Esophagus (tissue), 2 donors: Measurements from ENCODE around the gene NUPR1. TPM values are rescaled to one million over a fixed set of nuclear protein-coding genes. Genes with fewer than 3 reads are reported as not detected.
"Not testable (repeated sequence)": the region's sequence is repeated elsewhere in the genome, so short reads cannot be mapped to it uniquely, and the experiment has no call there.

ENCODE experiments used
- H3K27ac ChIP-seq, 2 donors: one replicate each; pipeline ENCODE4 v1.5.1; 2013; ENCODE audit warnings: low read depth in 2 of 2, mild to moderate bottlenecking in 2 of 2, inconsistent platforms in 1 of 2, low read length in 1 of 2, moderate library complexity in 1 of 2
- H3K27me3 ChIP-seq, 2 donors: one replicate each; pipeline ENCODE4 v1.6.1; 2013; ENCODE audit warnings: low read length in 2 of 2, control low read depth in 1 of 2, mild to moderate bottlenecking in 1 of 2; ENCODE audit not compliant: insufficient read depth in 2 of 2, control insufficient read depth in 1 of 2
- H3K36me3 ChIP-seq, 2 donors: one replicate each; pipeline ENCODE4 v1.6.1; 2013; ENCODE audit warnings: low read length in 1 of 2; ENCODE audit not compliant: control insufficient read depth in 2 of 2, insufficient read depth in 2 of 2
- H3K4me1 ChIP-seq, 2 donors: one replicate each; pipeline ENCODE4 v1.6.1; 2013; ENCODE audit warnings: low read length in 1 of 2; ENCODE audit not compliant: control insufficient read depth in 2 of 2, insufficient read depth in 2 of 2
- H3K4me3 ChIP-seq, 2 donors: one replicate each; pipeline ENCODE4 v1.5.1; 2013; ENCODE audit warnings: low read length in 2 of 2, mild to moderate bottlenecking in 2 of 2, low read depth in 1 of 2, moderate library complexity in 1 of 2
- H3K9me3 ChIP-seq, 2 donors: one replicate each; pipeline ENCODE4 v1.6.1; 2013; ENCODE audit warnings: mild to moderate bottlenecking in 2 of 2, low read depth in 1 of 2, low read length in 1 of 2, moderate library complexity in 1 of 2; ENCODE audit not compliant: control insufficient read depth in 2 of 2, insufficient read depth in 1 of 2
- WGBS, 2 donors: extraction: QIAGEN DNeasy Blood & Tissue Kit; methylation state at CpG; one replicate each; pipeline ENCODE4 v1.1.7; 2013; 5-methylcytosine and 5-hydroxymethylcytosine counted together
- polyA plus RNA-seq, 2 donors: library from polyadenylated mRNA; stranded (reverse); fragments of 200-250 nt; gene quantifications; one replicate each; pipeline ENCODE4 v1.2.3, GENCODE V29; 2013
- donor health status: healthy with polysubstance abuse.
- donor health status: Bipolar disorder and iron deficiency.

NUPR1 gene
- polyA plus RNA-seq, 2 donors, result 88.1 to 161 TPM

DNA sequence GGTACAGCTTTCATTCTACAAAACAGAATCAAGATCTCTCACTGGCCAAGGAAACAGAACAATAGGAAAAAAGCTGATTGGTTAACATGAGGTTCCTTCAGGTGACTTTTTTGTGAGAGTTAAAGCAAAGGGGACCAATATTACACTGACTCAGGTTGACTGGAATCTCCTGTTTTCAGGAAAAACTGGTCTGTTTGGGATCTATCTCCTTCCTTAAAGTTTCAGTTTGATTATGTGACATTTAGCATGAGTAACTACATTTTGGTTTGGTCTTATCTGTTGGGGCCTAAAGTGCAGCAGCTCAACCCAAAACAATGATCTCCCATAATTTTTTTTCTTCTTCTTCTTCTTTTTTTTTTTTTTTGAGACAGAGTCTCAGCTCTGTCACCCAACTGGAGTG is 9.7 kb downstream of the NUPR1 start:
- H3K27ac ChIP-seq, result no peak overlapping the region

GRCh38 chr16:28528463-28528867 is 10.3 kb downstream of the NUPR1 start:
- H3K36me3 ChIP-seq, result no peaks in the 10 kb centered on the region
- no peak overlapping the region for H3K4me3 ChIP-seq
- no peak overlapping the region for H3K27ac ChIP-seq
- no peaks in the 10 kb centered on the region for H3K9me3 ChIP-seq
- no peaks in the 10 kb centered on the region for H3K27me3 ChIP-seq
- peaks cover 0 to 2% of the 10 kb centered on the region in 2 donors for H3K4me1 ChIP-seq
- WGBS, 2 donors, result 57 to 86% methylated on average over 5 of the region's 5 CpGs

More for the DNA sequence above, 9.7 kb downstream of the NUPR1 start:
- no peaks in the 10 kb centered on the region for H3K36me3 ChIP-seq
- no peaks in the 10 kb centered on the region for H3K27me3 ChIP-seq
- no peaks in the 10 kb centered on the region for H3K9me3 ChIP-seq
- no peak overlapping the region for H3K4me3 ChIP-seq
- peaks cover 0 to 3% of the 10 kb centered on the region in 2 donors for H3K4me1 ChIP-seq

GRCh38 chr16:28527985-28528384 is 10.8 kb downstream of the NUPR1 start:
- Histone ChIP-seq H3K9me3 (no peaks in the 10 kb centered on the region), H3K36me3 (no peaks in the 10 kb centered on the region), H3K27ac (no peak overlapping the region), H3K4me1 (no peaks in the 10 kb centered on the region), H3K4me3 (no peak overlapping the region), H3K27me3 (no peaks in the 10 kb centered on the region)
- WGBS, 2 donors, result 74 to 86% methylated on average over 5 of the region's 5 CpGs

GRCh38 chr16:28527100-28527785 is 11.5 kb downstream of the NUPR1 start:
- not testable (repeated sequence) for H3K36me3 ChIP-seq, H3K27ac ChIP-seq, H3K4me3 ChIP-seq, H3K27me3 ChIP-seq, H3K4me1 ChIP-seq, H3K9me3 ChIP-seq
- WGBS, 2 donors, result 88 to 96% methylated on average over 7 of the region's 7 CpGs

- H3K36me3 ChIP-seq, result no peaks in the 10 kb centered on the region
- no peaks in the 10 kb centered on the region for H3K27me3 ChIP-seq
- no peaks in the 10 kb centered on the region for H3K4me1 ChIP-seq
- 73 to 88% methylated on average over 11 of the region's 11 CpGs for WGBS, 2 donors
- H3K27ac ChIP-seq, result no peak overlapping the region
- no peak overlapping the region for H3K4me3 ChIP-seq
- no peaks in the 10 kb centered on the region for H3K9me3 ChIP-seq
These were observed 12.3 kb downstream of the NUPR1 start for GRCh38 chr16:28526201-28527099.

DNA sequence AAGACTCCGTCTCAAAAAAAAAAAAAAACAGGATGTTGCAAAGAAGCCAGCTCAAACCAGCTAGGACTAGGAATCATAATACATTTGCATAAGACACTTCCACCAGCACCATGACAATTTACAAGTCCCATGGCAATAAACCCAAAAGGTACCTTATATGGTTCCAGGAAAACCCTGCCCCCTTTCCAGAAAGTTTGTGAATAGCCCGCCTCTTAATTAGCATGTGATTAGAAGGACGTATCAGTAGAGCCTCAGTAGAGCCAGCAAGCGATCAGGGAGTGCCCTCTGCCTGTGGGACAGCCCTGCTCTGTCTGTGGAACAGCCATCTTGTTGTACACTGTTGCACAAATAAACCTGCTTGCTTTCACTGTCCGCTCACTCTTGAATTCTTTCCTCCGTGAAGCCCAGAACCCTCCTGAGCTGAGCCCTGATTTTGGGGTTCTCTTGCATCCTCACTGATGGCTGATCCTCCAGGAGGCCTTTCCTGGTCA is 14.0 kb downstream of the NUPR1 start:
- Histone ChIP-seq H3K36me3 (no peaks in the 10 kb centered on the region), H3K27me3 (no peaks in the 10 kb centered on the region), H3K4me3 (no peak overlapping the region), H3K27ac (no peak overlapping the region), H3K4me1 (no peaks in the 10 kb centered on the region), H3K9me3 (no peaks in the 10 kb centered on the region)
- WGBS, 2 donors, result 69 to 75% methylated on average over 6 of the region's 6 CpGs

DNA sequence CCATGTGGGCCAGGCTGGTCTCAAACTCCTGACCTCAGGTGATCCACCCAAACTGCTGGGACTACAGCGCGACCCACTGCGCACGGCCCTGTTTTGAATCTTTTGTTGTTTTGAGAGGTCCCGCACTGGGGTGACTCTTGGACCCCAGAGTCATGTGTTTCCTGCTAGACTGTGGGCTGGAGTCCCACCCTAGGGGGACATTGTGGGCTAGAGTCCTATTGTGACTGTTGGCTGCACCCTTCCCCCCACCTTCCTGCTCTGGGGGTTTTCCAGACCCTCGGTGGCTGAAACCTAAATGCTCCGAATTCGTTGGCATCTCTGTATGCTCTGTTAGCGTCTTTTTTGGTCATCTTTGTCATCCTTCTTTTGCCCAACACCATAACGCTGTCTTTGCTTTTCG is 16.0 kb downstream of the NUPR1 start:
- Histone ChIP-seq H3K9me3 (no peaks in the 10 kb centered on the region), H3K27me3 (no peaks in the 10 kb centered on the region), H3K4me1 (no peaks in the 10 kb centered on the region), H3K36me3 (no peaks in the 10 kb centered on the region), H3K27ac (no peak overlapping the region), H3K4me3 (no peak overlapping the region)
- 77 to 81% methylated on average over 11 of the region's 11 CpGs for WGBS, 2 donors

DNA sequence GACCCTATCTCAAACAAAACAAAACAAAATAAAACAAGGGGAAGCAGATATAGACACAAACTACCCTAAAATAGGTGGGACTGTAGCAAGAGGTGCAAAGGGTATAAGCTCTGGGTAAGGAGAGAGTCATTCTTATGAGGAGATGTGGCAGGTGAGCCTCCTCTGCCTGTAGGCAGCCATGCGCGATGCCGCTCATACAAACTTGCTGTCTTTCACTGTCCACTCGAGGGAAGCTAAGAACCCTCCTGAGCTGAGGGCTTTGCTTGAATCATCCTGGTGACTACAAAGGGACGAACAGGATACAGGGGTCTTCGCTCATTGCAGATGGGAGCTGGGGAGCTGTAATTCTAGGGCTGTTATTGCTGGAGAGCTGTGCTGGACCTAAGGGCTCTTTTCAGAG is 17.3 kb downstream of the NUPR1 start:
- Histone ChIP-seq H3K27ac (no peak overlapping the region), H3K9me3 (no peaks in the 10 kb centered on the region), H3K36me3 (no peaks in the 10 kb centered on the region), H3K4me1 (no peaks in the 10 kb centered on the region), H3K27me3 (no peaks in the 10 kb centered on the region), H3K4me3 (no peak overlapping the region)
- WGBS, 2 donors, result 87 to 88% methylated on average over 6 of the region's 6 CpGs

DNA sequence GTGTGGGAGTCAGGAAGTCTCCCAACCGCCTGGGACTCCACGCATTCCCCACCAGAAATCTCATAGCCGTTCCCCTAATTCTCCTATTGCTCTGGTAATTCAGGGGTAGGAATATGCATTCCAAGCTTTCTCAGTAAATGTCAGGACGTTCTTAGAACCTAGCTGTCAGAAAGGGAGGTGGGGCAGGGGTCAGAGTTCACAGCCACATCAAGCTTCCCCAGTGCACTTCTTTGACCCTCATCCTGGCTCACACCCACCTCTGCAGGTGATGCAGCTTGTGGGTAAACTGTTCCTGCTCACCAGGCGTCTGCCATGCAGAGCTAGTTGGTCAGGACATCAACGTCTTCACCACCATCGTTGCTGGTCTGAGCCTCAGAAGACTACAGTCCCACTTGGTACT is 18.1 kb downstream of the NUPR1 start:
- Histone ChIP-seq H3K27me3 (no peaks in the 10 kb centered on the region), H3K4me3 (no peak overlapping the region), H3K27ac (no peak overlapping the region), H3K4me1 (no peaks in the 10 kb centered on the region), H3K9me3 (no peaks in the 10 kb centered on the region), H3K36me3 (no peaks in the 10 kb centered on the region)
- WGBS, 2 donors, result 76 to 78% methylated on average over 7 of the region's 7 CpGs
